GM21390 (cell line): ENCODE data around the gene TENT5C.

ENCODE experiments used
- ATAC-seq: cut with Tn5 transposase; IDR thresholded peaks from one replicate; pipeline ENCODE4 v1.9.1; 2021; ENCODE audit not compliant: unreplicated experiment

TENT5C gene

GRCh38 chr1:117572546-117572945, 33.3 kb upstream of the TENT5C start:
- no peak for ATAC-seq

- no peak for ATAC-seq
These were observed 32.3 kb upstream of the TENT5C start for GRCh38 chr1:117573386-117574023.

GRCh38 chr1:117574161-117574835, 31.6 kb upstream of the TENT5C start:
- ATAC-seq, result no peak

- no peak for ATAC-seq
These were observed 30.1 kb upstream of the TENT5C start for GRCh38 chr1:117575586-117576225.

- ATAC-seq, result no peak
These were observed 29.6 kb upstream of the TENT5C start for GRCh38 chr1:117576236-117576635.

- ATAC-seq, result no peak
These were observed 28.5 kb upstream of the TENT5C start for GRCh38 chr1:117577191-117577885.

GRCh38 chr1:117578466-117578865, 27.4 kb upstream of the TENT5C start:
- ATAC-seq, result no peak

GRCh38 chr1:117579221-117579906, 26.5 kb upstream of the TENT5C start:
- no peak for ATAC-seq

GRCh38 chr1:117580436-117580835, 25.4 kb upstream of the TENT5C start:
- ATAC-seq, result no peak

- no peak for ATAC-seq
These were observed 25.0 kb upstream of the TENT5C start for GRCh38 chr1:117580882-117581281.

GRCh38 chr1:117581391-117581943, 24.4 kb upstream of the TENT5C start:
- ATAC-seq, result no peak

GRCh38 chr1:117582451-117582850, 23.4 kb upstream of the TENT5C start:
- no peak for ATAC-seq

GRCh38 chr1:117583247-117583646, 22.6 kb upstream of the TENT5C start:
- no peak for ATAC-seq

GRCh38 chr1:117584181-117584580, 21.7 kb upstream of the TENT5C start:
- no peak for ATAC-seq

GRCh38 chr1:117585086-117585485, 20.8 kb upstream of the TENT5C start:
- no peak for ATAC-seq

GRCh38 chr1:117586337-117586736, 19.5 kb upstream of the TENT5C start:
- ATAC-seq, result no peak

- no peak for ATAC-seq
These were observed 18.9 kb upstream of the TENT5C start for GRCh38 chr1:117586747-117587498.

GRCh38 chr1:117587499-117588356, 18.1 kb upstream of the TENT5C start:
- no peak for ATAC-seq

- no peak for ATAC-seq
These were observed 16.3 kb upstream of the TENT5C start for GRCh38 chr1:117589544-117589943.
